Stimulated activated CD4-positive, alpha-beta T cell treated with anti-CD3 and anti-CD28 coated beads, Interleukin-12 subunit alpha, Interleukin-12 subunit beta, amount 100 ng/mL, for 4 hours (primary cell): Measurements from ENCODE around the gene P3H3.
A peak's percentile ranks its signal among the peaks of the same experiment; 100 is the strongest.

Experiments
- DNase-seq: peaks from one replicate; pipeline ENCODE4 v3.0.0-alpha.2; 2020

P3H3 gene

GRCh38 chr12:6799147-6799546 is 29.1 kb upstream of the P3H3 start:
- no peak for DNase-seq

- DNase-seq: no peak
Observed at GRCh38 chr12:6807170-6807569, 21.0 kb upstream of the P3H3 start.

- DNase-seq: no peak
Observed at GRCh38 chr12:6809056-6809455, 19.2 kb upstream of the P3H3 start.

- no peak for DNase-seq
Observed at GRCh38 chr12:6810758-6811157, 17.4 kb upstream of the P3H3 start.

- no peak for DNase-seq
Observed at GRCh38 chr12:6813363-6813762, 14.8 kb upstream of the P3H3 start.

GRCh38 chr12:6816598-6816997 is 11.6 kb upstream of the P3H3 start:
- DNase-seq: no peak

GRCh38 chr12:6817098-6817497 is 11.1 kb upstream of the P3H3 start:
- DNase-seq: no peak

- no peak for DNase-seq
Observed at GRCh38 chr12:6817662-6818157, 10.5 kb upstream of the P3H3 start.

GRCh38 chr12:6818222-6818621 is 10.0 kb upstream of the P3H3 start:
- DNase-seq: no peak

GRCh38 chr12:6818645-6819044 is 9.6 kb upstream of the P3H3 start:
- DNase-seq: no peak

- DNase-seq: no peak
Observed at GRCh38 chr12:6819106-6820030, 8.8 kb upstream of the P3H3 start.

GRCh38 chr12:6820166-6820565 is 8.0 kb upstream of the P3H3 start:
- no peak for DNase-seq

GRCh38 chr12:6821591-6822425 is 6.4 kb upstream of the P3H3 start, which contains the start of gene GPR162:
Gene GPR162 (plus strand): TSS chr12:6821821. CDS start chr12:6823899, 2,078 bp downstream.
- no peak for DNase-seq

- no peak for DNase-seq
Observed at GRCh38 chr12:6822426-6823135, 5.6 kb upstream of the P3H3 start.

- no peak for DNase-seq
Observed at GRCh38 chr12:6823182-6824084, 4.8 kb upstream of the P3H3 start.

GRCh38 chr12:6824085-6824775 is 4.0 kb upstream of the P3H3 start:
- DNase-seq: no peak

GRCh38 chr12:6824901-6825381 is 3.3 kb upstream of the P3H3 start:
- DNase-seq: no peak

GRCh38 chr12:6825398-6826124 is 2.6 kb upstream of the P3H3 start:
- peak; percentile 82 for DNase-seq

GRCh38 chr12:6826125-6826733 is 2.0 kb upstream of the P3H3 start:
- no peak for DNase-seq
